Activated CD4-positive, alpha-beta T cell treated with anti-CD3 and anti-CD28 coated beads for 36 hours (primary cell): ENCODE measurements around the gene NEURL1B. TPM values are rescaled to one million over a fixed set of nuclear protein-coding genes. Genes with fewer than 3 reads are reported as not detected.

Experiments
- ATAC-seq: fragments of 200-7000 bp; cut with Tn5 transposase; one replicate; pipeline ENCODE4 v1.10.0; 2021; ENCODE audit warnings: mild to moderate bottlenecking, moderate library complexity
- CTCF ChIA-PET: fragments of 350-600 bp; sonication (Branson Sonifier 250); formaldehyde crosslinking; loops from one replicate; lab custom pipeline; 2021; ENCODE audit warnings: antibody characterized with exemption; lab: Charles Lee
- POLR2A ChIA-PET: fragments of 350-600 bp; sonication (Branson Sonifier 250); formaldehyde crosslinking; loops from one replicate; lab custom pipeline; 2021; ENCODE audit warnings: antibody characterized with exemption, inconsistent platforms; lab: Charles Lee
- DNase-seq: peaks from one replicate; pipeline ENCODE4 v3.0.0-alpha.2; 2020
- H3K27ac Mint-ChIP-seq: one replicate; pipeline ENCODE4 v1.8.0; 2021; ENCODE audit warnings: mixed read lengths
- H3K27me3 Mint-ChIP-seq: one replicate; pipeline ENCODE4 v1.8.0; 2021; ENCODE audit warnings: mixed read lengths
- H3K36me3 Mint-ChIP-seq: one replicate; pipeline ENCODE4 v1.8.0; 2021; ENCODE audit warnings: low read depth, mixed read lengths
- H3K4me1 Mint-ChIP-seq: one replicate; pipeline ENCODE4 v1.8.0; 2021; ENCODE audit warnings: mixed read lengths
- H3K4me3 Mint-ChIP-seq: one replicate; pipeline ENCODE4 v1.8.0; 2021; ENCODE audit warnings: mild to moderate bottlenecking, moderate library complexity, mixed read lengths
- H3K9me3 Mint-ChIP-seq: one replicate; pipeline ENCODE4 v1.8.0; 2021; ENCODE audit warnings: low read depth, mixed read lengths
- intact Hi-C, 2 experiments: fragments of 100-400 bp; cut with DNase I in 1 of 2; cut with micrococcal nuclease in 1 of 2; formaldehyde crosslinking; loops; one replicate each; pipeline versions ENCODE4 v1.14.2 to v1.15.1; 2022 to 2024; cut with DNase I, micrococcal nuclease
- total RNA-seq, 2 experiments: library from RNA; stranded (reverse); gene quantifications; one replicate each; pipeline ENCODE4 v1.2.3, GENCODE V29; 2021

The NEURL1B gene
- total RNA-seq, 2 experiments from 2014 or later = 0.16 to 0.19 TPM

- no peak overlapping the region for H3K4me3 Mint-ChIP-seq
- H3K27me3 Mint-ChIP-seq = no peaks in the 10 kb centered on the region
- H3K36me3 Mint-ChIP-seq = no peaks in the 10 kb centered on the region
- no peaks in the 10 kb centered on the region for H3K9me3 Mint-ChIP-seq
- H3K27ac Mint-ChIP-seq = no peak overlapping the region
- POLR2A ChIA-PET = interaction anchor here (0.5 kb wide), 1 partner anchor 10 kb away, joined by 3 read pairs; no protein-coding TSS in a partner anchor
- H3K4me1 Mint-ChIP-seq = no peaks in the 10 kb centered on the region
- intact Hi-C loops = no loop called here
- ATAC-seq (no peak), DNase-seq (no peak)
- CTCF ChIA-PET = no interaction called here
These were observed 15.8 kb upstream of the NEURL1B start for GRCh38 chr5:172624996-172625964.

GRCh38 chr5:172626031-172626581, 15.0 kb upstream of the NEURL1B start:
- no peaks in the 10 kb centered on the region for H3K4me1 Mint-ChIP-seq
- CTCF ChIA-PET = no interaction called here
- no peaks in the 10 kb centered on the region for H3K9me3 Mint-ChIP-seq
- POLR2A ChIA-PET = interaction anchor here (0.5 kb wide), 1 partner anchor 9 kb away, joined by 3 read pairs; no protein-coding TSS in a partner anchor
- H3K27me3 Mint-ChIP-seq = no peaks in the 10 kb centered on the region
- ATAC-seq (no peak), DNase-seq (no peak)
- no peaks in the 10 kb centered on the region for H3K36me3 Mint-ChIP-seq
- intact Hi-C loops = no loop called here
- no peak overlapping the region for H3K4me3 Mint-ChIP-seq
- H3K27ac Mint-ChIP-seq = no peak overlapping the region

GRCh38 chr5:172630082-172630481, 11.0 kb upstream of the NEURL1B start:
- CTCF ChIA-PET = no interaction called here
- intact Hi-C loops = no loop called here
- Mint-ChIP-seq H3K27me3 (no peaks in the 10 kb centered on the region), H3K4me1 (no peaks in the 10 kb centered on the region), H3K9me3 (no peaks in the 10 kb centered on the region), H3K27ac (no peak overlapping the region), H3K4me3 (no peak overlapping the region), H3K36me3 (no peaks in the 10 kb centered on the region)
- no peak for DNase-seq
- POLR2A ChIA-PET = no interaction called here
- ATAC-seq = no peak

- ATAC-seq (no peak), DNase-seq (no peak)
- Mint-ChIP-seq H3K36me3 (no peaks in the 10 kb centered on the region), H3K4me1 (no peaks in the 10 kb centered on the region), H3K9me3 (no peaks in the 10 kb centered on the region), H3K27me3 (no peaks in the 10 kb centered on the region), H3K4me3 (no peak overlapping the region), H3K27ac (no peak overlapping the region)
- ChIA-PET CTCF (no interaction called here), POLR2A (no interaction called here)
- intact Hi-C loops = no loop called here
These were observed 10.6 kb upstream of the NEURL1B start for GRCh38 chr5:172630482-172630881.

GRCh38 chr5:172630986-172631385, 10.1 kb upstream of the NEURL1B start:
- intact Hi-C loops = no loop called here
- H3K9me3 Mint-ChIP-seq = no peaks in the 10 kb centered on the region
- ATAC-seq (no peak), DNase-seq (no peak)
- no peaks in the 10 kb centered on the region for H3K27me3 Mint-ChIP-seq
- POLR2A ChIA-PET = no interaction called here
- CTCF ChIA-PET = no interaction called here
- no peak overlapping the region for H3K4me3 Mint-ChIP-seq
- no peak overlapping the region for H3K27ac Mint-ChIP-seq
- no peaks in the 10 kb centered on the region for H3K4me1 Mint-ChIP-seq
- H3K36me3 Mint-ChIP-seq = no peaks in the 10 kb centered on the region

- ATAC-seq (no peak), DNase-seq (no peak)
- ChIA-PET CTCF (no interaction called here), POLR2A (no interaction called here)
- Mint-ChIP-seq H3K9me3 (no peaks in the 10 kb centered on the region), H3K36me3 (no peaks in the 10 kb centered on the region), H3K27me3 (peaks cover 1% of the 10 kb centered on the region), H3K27ac (no peak overlapping the region), H3K4me3 (no peak overlapping the region), H3K4me1 (no peaks in the 10 kb centered on the region)
- intact Hi-C loops = no loop called here
These were observed 8.5 kb upstream of the NEURL1B start for GRCh38 chr5:172632346-172633092.

- POLR2A ChIA-PET = no interaction called here
- no peaks in the 10 kb centered on the region for H3K4me1 Mint-ChIP-seq
- CTCF ChIA-PET = interaction anchor here (1.1 kb wide), 1 partner anchor 9 kb away, joined by 3 read pairs; no protein-coding TSS in a partner anchor
- no peak overlapping the region for H3K27ac Mint-ChIP-seq
- no peaks in the 10 kb centered on the region for H3K9me3 Mint-ChIP-seq
- intact Hi-C loops = no loop called here
- no peak overlapping the region for H3K4me3 Mint-ChIP-seq
- DNase-seq = no peak
- ATAC-seq = no peak
- H3K36me3 Mint-ChIP-seq = no peaks in the 10 kb centered on the region
- H3K27me3 Mint-ChIP-seq = peaks cover 8% of the 10 kb centered on the region
These were observed 7.6 kb upstream of the NEURL1B start for GRCh38 chr5:172633403-172633970.

GRCh38 chr5:172634106-172634899, 6.8 kb upstream of the NEURL1B start:
- Mint-ChIP-seq H3K36me3 (no peaks in the 10 kb centered on the region), H3K27me3 (peaks cover 13% of the 10 kb centered on the region), H3K4me3 (no peak overlapping the region), H3K27ac (no peak overlapping the region), H3K4me1 (no peaks in the 10 kb centered on the region), H3K9me3 (no peaks in the 10 kb centered on the region)
- ChIA-PET CTCF (interaction anchor here (1.0 to 1.1 kb wide), 2 partner anchors 8 to 14 kb away, joined by 3 read pairs; no protein-coding TSS in a partner anchor), POLR2A (no interaction called here)
- intact Hi-C loops = no loop called here
- no peak for DNase-seq
- ATAC-seq = no peak

- Mint-ChIP-seq H3K36me3 (no peaks in the 10 kb centered on the region), H3K27ac (no peak overlapping the region), H3K27me3 (peaks cover 18% of the 10 kb centered on the region), H3K4me3 (no peak overlapping the region), H3K4me1 (no peaks in the 10 kb centered on the region), H3K9me3 (no peaks in the 10 kb centered on the region)
- intact Hi-C loops = no loop called here
- ChIA-PET POLR2A (interaction anchor here (0.7 kb wide), 1 partner anchor 9 kb away, joined by 3 read pairs; no protein-coding TSS in a partner anchor), CTCF (interaction anchor here (0.7 to 1.0 kb wide), 3 partner anchors 13 to 203 kb away, joined by 3 to 4 read pairs (median 3); no protein-coding TSS in a partner anchor)
- no peak for ATAC-seq
- DNase-seq = no peak
These were observed 6.0 kb upstream of the NEURL1B start for GRCh38 chr5:172635038-172635437.

GRCh38 chr5:172636279-172637050, 4.6 kb upstream of the NEURL1B start:
- ATAC-seq (no peak), DNase-seq (no peak)
- H3K36me3 Mint-ChIP-seq = no peaks in the 10 kb centered on the region
- no peaks in the 10 kb centered on the region for H3K4me1 Mint-ChIP-seq
- H3K27me3 Mint-ChIP-seq = peaks cover 23% of the 10 kb centered on the region
- POLR2A ChIA-PET = no interaction called here
- no peak overlapping the region for H3K27ac Mint-ChIP-seq
- no peaks in the 10 kb centered on the region for H3K9me3 Mint-ChIP-seq
- no peak overlapping the region for H3K4me3 Mint-ChIP-seq
- CTCF ChIA-PET = interaction anchor here (1.0 kb wide), 1 partner anchor 20 kb away, joined by 4 read pairs; no protein-coding TSS in a partner anchor
- intact Hi-C loops = no loop called here
